PC-9 (cell line): ENCODE data around the gene FA2H. TPM values are rescaled to one million over a fixed set of nuclear protein-coding genes. Genes with fewer than 3 reads are reported as not detected.

Source experiments
- BruUV-seq: library from RNA; stranded (reverse); fragments of 400-500 nt; replicated peaks from 2 replicates; lab custom pipeline; 2021; lab: Mats Ljungman, UMichigan
- CTCF ChIA-PET: fragments of 300-600 bp; sonication (Branson Sonifier 250); formaldehyde crosslinking; loops from one replicate; lab custom pipeline; 2022; ENCODE audit warnings: antibody characterized with exemption; lab: Charles Lee
- POLR2A ChIA-PET: fragments of 300-600 bp; sonication (Branson Sonifier 250); formaldehyde crosslinking; loops from one replicate; lab custom pipeline; 2022; ENCODE audit warnings: antibody characterized with exemption; ENCODE audit not compliant: unreplicated experiment; lab: Charles Lee
- DNase-seq, 2 experiments: peaks; one replicate each; pipeline versions ENCODE4 v3.0.0 to v3.0.0-alpha.2; 2015 to 2022; ENCODE audit warnings: mixed read lengths in 1 of 2
- H2AFZ ChIP-seq: fragments of 200-600 bp; sonication (generic); 2 replicates; pipeline ENCODE4 v1.8.1; 2017; ENCODE audit warnings: antibody characterized with exemption
- H3F3A ChIP-seq: fragments of 200-600 bp; sonication (generic); 2 replicates; pipeline ENCODE4 v1.8.1; 2017; ENCODE audit warnings: antibody characterized with exemption, mild to moderate bottlenecking, low read depth; ENCODE audit not compliant: insufficient read depth
- H3K27ac ChIP-seq: fragments of 200-600 bp; sonication (generic); 2 replicates; pipeline ENCODE4 v1.6.1; 2016; ENCODE audit warnings: mixed run types
- H3K27me3 ChIP-seq: fragments of 200-600 bp; sonication (generic); 2 replicates; pipeline ENCODE4 v1.6.1; 2016; ENCODE audit warnings: low read depth, mixed run types; ENCODE audit not compliant: insufficient read depth
- H3K36me3 ChIP-seq: fragments of 200-600 bp; sonication (generic); 2 replicates; pipeline ENCODE4 v1.6.1; 2016; ENCODE audit warnings: low read depth, mixed run types
- H3K4me1 ChIP-seq: fragments of 200-600 bp; sonication (generic); replicated peaks from 2 replicates; pipeline ENCODE4 v1.6.1; 2016; ENCODE audit warnings: mixed run types; ENCODE audit not compliant: insufficient read depth
- H3K4me2 ChIP-seq: fragments of 200-600 bp; sonication (generic); 2 replicates; pipeline ENCODE4 v1.6.1; 2017; ENCODE audit warnings: mixed run types
- H3K4me3 ChIP-seq: fragments of 200-600 bp; sonication (generic); 2 replicates; pipeline ENCODE4 v1.6.1; 2016; ENCODE audit warnings: mixed run types
- H3K79me2 ChIP-seq: fragments of 200-600 bp; sonication (generic); 2 replicates; pipeline ENCODE4 v1.6.1; 2017; ENCODE audit warnings: low read depth, mixed run types
- H3K9me2 ChIP-seq: fragments of 200-600 bp; sonication (generic); 2 replicates; pipeline ENCODE4 v1.8.1; 2017; ENCODE audit warnings: mild to moderate bottlenecking; ENCODE audit not compliant: insufficient read depth
- H3K9me3 ChIP-seq: fragments of 200-600 bp; sonication (generic); 2 replicates; pipeline ENCODE4 v1.8.1; 2016; ENCODE audit warnings: low read depth; ENCODE audit not compliant: insufficient read depth
- H4K20me1 ChIP-seq: fragments of 200-600 bp; sonication (generic); 2 replicates; pipeline ENCODE4 v1.8.1; 2017; ENCODE audit not compliant: insufficient read depth
- EZH2 ChIP-seq: fragments of 200-600 bp; sonication (generic); IDR thresholded peaks from 2 replicates; pipeline ENCODE4 v1.8.0; 2017; ENCODE audit warnings: antibody characterized with exemption, low read depth
- intact Hi-C: fragments of 100-400 bp; cut with micrococcal nuclease; formaldehyde crosslinking; loops from one replicate; pipeline ENCODE4 v1.10.0; 2022; ENCODE audit not compliant: unreplicated experiment
- total RNA-seq: library from RNA; stranded (reverse); gene quantifications from 2 replicates; pipeline ENCODE4 v1.2.3, GENCODE V29; 2021
- TF ChIP-seq, protein P1 (sequence below): fragments of 200-600 bp; sonication (generic); conservative IDR thresholded peaks from 2 replicates; pipeline ENCODE4 v1.6.1; 2017; ENCODE audit warnings: mixed run types, antibody characterized with exemption, mild to moderate bottlenecking, moderate library complexity

Gene FA2H
- total RNA-seq, 1 experiment from 2014 or later, result 3.5 TPM

DNA sequence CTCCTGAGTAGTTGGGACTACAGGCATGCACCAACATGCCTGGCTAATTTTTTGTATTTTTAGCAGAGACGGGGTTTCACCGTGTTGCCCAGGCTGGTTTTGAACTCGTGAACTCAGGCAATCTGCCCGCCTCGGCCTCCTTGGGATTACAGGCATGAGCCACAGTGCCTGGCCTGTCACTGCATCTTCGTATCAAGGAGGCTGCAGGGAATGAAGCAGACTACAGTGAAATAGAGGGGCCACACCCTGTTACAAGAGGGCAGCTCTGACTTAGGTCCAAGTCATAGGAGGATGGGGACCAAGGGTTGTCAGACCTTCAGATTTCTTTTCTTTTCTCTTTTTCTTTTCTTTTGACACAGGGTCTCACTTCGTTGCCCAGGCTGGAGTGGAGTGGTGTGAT, 28.7 kb downstream of the FA2H start:
- no peak overlapping the region for H3K4me2 ChIP-seq
- H3K27me3 ChIP-seq, result no peaks in the 10 kb centered on the region
- no peak for TF ChIP-seq EZH2
- TF ChIP-seq, protein P1, sequence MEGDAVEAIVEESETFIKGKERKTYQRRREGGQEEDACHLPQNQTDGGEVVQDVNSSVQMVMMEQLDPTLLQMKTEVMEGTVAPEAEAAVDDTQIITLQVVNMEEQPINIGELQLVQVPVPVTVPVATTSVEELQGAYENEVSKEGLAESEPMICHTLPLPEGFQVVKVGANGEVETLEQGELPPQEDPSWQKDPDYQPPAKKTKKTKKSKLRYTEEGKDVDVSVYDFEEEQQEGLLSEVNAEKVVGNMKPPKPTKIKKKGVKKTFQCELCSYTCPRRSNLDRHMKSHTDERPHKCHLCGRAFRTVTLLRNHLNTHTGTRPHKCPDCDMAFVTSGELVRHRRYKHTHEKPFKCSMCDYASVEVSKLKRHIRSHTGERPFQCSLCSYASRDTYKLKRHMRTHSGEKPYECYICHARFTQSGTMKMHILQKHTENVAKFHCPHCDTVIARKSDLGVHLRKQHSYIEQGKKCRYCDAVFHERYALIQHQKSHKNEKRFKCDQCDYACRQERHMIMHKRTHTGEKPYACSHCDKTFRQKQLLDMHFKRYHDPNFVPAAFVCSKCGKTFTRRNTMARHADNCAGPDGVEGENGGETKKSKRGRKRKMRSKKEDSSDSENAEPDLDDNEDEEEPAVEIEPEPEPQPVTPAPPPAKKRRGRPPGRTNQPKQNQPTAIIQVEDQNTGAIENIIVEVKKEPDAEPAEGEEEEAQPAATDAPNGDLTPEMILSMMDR, result no peak
- no peak overlapping the region for H2AFZ ChIP-seq
- H3K27ac ChIP-seq, result no peak overlapping the region
- 0 out of 2 replicates have a peak, but pooled peaks cover 5% of the 10 kb centered on the region for H3K79me2 ChIP-seq
- H3F3A ChIP-seq, result peaks cover 30% of the 10 kb centered on the region; the same call in 1 of the 2 replicates
- intact Hi-C loops, result no loop called here
- H3K9me3 ChIP-seq, result no peaks in the 10 kb centered on the region
- no peak overlapping the region for H3K4me3 ChIP-seq
- BruUV-seq, result no TSS peak
- ChIA-PET CTCF (no interaction called here), POLR2A (no interaction called here)
- H3K4me1 ChIP-seq, result peaks cover 38% of the 10 kb centered on the region
- no peaks in the 10 kb centered on the region for H3K9me2 ChIP-seq
- DNase-seq, result no peak
- no peaks in the 10 kb centered on the region for H3K36me3 ChIP-seq
- no peaks in the 10 kb centered on the region for H4K20me1 ChIP-seq

DNA sequence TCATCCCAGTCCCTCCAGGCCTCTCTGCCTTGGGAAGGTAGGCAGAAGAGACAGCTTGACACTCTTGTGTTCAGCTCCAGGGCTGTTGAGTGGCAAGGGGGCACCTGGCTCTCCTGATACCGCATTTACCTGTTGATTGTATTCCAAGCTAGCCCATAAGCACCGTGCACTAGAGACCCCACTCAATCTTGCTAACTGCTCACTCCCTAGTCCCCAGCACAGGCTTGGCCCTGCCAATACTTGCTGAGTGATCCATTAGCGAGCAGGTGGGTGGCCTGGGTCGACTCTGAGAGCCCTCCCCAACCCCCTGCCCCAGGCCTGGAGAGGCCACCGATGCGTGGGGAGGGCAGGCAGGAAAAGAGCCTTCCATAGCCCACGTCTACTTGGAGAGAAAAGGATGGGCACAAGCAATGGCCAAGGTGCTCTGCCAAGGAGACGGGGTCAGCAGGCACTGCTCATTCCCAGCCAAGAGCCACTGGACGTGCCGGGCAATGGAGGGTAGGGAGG, 29.5 kb downstream of the FA2H start:
- no TSS peak for BruUV-seq
- CTCF ChIA-PET, result no interaction called here

DNA sequence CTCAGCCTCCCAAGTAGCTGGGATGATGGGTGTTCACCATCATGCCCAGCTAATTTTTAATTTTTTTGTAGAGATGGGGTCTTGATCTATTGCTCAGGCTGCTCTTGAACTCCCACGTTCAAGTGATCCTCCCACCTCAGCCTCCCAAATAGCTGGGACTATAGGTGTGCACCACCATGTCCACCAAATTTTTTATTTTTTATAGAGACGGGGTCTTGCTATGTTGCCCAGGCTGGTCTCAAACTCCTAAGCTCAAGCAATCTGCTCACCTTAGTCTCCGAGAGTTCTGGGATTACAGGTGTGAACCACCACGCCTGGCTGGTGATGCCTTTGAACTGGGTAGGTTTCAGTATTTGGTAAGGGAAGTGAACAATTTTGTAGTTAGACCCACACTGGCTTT, 30.1 kb downstream of the FA2H start:
- BruUV-seq, result no TSS peak
- Histone ChIP-seq H3K27me3 (no peaks in the 10 kb centered on the region), H2AFZ (no peak overlapping the region), H3K9me3 (no peaks in the 10 kb centered on the region), H3K27ac (peak overlapping the region; percentile 91), H3K4me2 (peak overlapping the region; percentile 83), H3K79me2 (0 out of 2 replicates have a peak, but pooled peaks cover 5% of the 10 kb centered on the region), H3K4me1 (peaks cover 46% of the 10 kb centered on the region), H3K9me2 (no peaks in the 10 kb centered on the region), H3K36me3 (no peaks in the 10 kb centered on the region), H3K4me3 (no peak overlapping the region), H3F3A (peaks cover 35% of the 10 kb centered on the region; the same call in 1 of the 2 replicates), H4K20me1 (no peaks in the 10 kb centered on the region)
- intact Hi-C loops, result loop anchor here (5.0 kb wide), 1 partner anchor 37 kb away; no protein-coding TSS in a partner anchor
- CTCF ChIA-PET, result no interaction called here
- no peak for TF ChIP-seq EZH2
- TF ChIP-seq, protein P1, result no peak
- no peak for DNase-seq
- POLR2A ChIA-PET, result interaction anchor here (0.6 to 0.7 kb wide), 3 partner anchors 30 to 473 kb away, joined by 3 to 19 read pairs (median 13); no protein-coding TSS in a partner anchor

More for the DNA sequence above, 29.5 kb downstream of the FA2H start:
- intact Hi-C loops, result no loop called here
- H3K27ac ChIP-seq, result peak overlapping the region; percentile 91
- no peaks in the 10 kb centered on the region for H3K9me2 ChIP-seq
- H3K4me3 ChIP-seq, result no peak overlapping the region
- no peaks in the 10 kb centered on the region for H3K27me3 ChIP-seq
- H4K20me1 ChIP-seq, result no peaks in the 10 kb centered on the region
- POLR2A ChIA-PET, result no interaction called here
- H3K4me1 ChIP-seq, result peaks cover 46% of the 10 kb centered on the region
- no peaks in the 10 kb centered on the region for H3K36me3 ChIP-seq
- DNase-seq, result no peak
- H2AFZ ChIP-seq, result no peak overlapping the region
- H3K9me3 ChIP-seq, result no peaks in the 10 kb centered on the region
- 0 out of 2 replicates have a peak, but pooled peaks cover 5% of the 10 kb centered on the region for H3K79me2 ChIP-seq
- H3K4me2 ChIP-seq, result no peak overlapping the region
- no peak for TF ChIP-seq EZH2
- TF ChIP-seq, protein P1, result no peak
- peaks cover 30% of the 10 kb centered on the region; the same call in 1 of the 2 replicates for H3F3A ChIP-seq
